Kidney (tissue), 14 donors: ENCODE measurements around the gene RXRA. TPM values are rescaled to one million over a fixed set of nuclear protein-coding genes. Genes with fewer than 3 reads are reported as not detected.

Source experiments
- DNase-seq, 5 donors: peaks; one replicate each; pipeline ENCODE4 v3.0.0-alpha.2; 2013 to 2020
- FAIRE-seq: peaks from 2 replicates; lab custom pipeline; 2012; peaks lifted over from hg19 to GRCh38; lab: Jason Lieb, UNC
- H3K27ac ChIP-seq, 2 donors: one replicate each; pipeline ENCODE4 v1.7.0; 2013; ENCODE audit warnings: low read depth in 2 of 2, low read length in 2 of 2, inconsistent platforms in 1 of 2
- H3K27me3 ChIP-seq: one replicate; pipeline ENCODE4 v1.7.1; 2013; ENCODE audit warnings: low read length, inconsistent platforms; ENCODE audit not compliant: control insufficient read depth, insufficient read depth
- H3K36me3 ChIP-seq, 3 donors: one replicate each; pipeline versions ENCODE4 v1.7.0 to v1.7.1; 2013; ENCODE audit warnings: low read length in 3 of 3, control low read depth in 1 of 3, inconsistent platforms in 1 of 3; ENCODE audit not compliant: insufficient read depth in 3 of 3, control insufficient read depth in 2 of 3
- H3K4me1 ChIP-seq, 3 donors: one replicate each; pipeline versions ENCODE4 v1.7.0 to v1.7.1; 2013; ENCODE audit warnings: low read length in 3 of 3, inconsistent platforms in 1 of 3, low read depth in 1 of 3; ENCODE audit not compliant: control insufficient read depth in 2 of 3, insufficient read depth in 2 of 3
- H3K4me3 ChIP-seq, 3 donors: one replicate each; pipeline versions ENCODE4 v1.7.0 to v1.8.1; 2013; ENCODE audit warnings: low read length in 3 of 3, control low read depth in 1 of 3, inconsistent platforms in 1 of 3
- H3K9ac ChIP-seq, 3 donors: one replicate each; pipeline versions ENCODE4 v1.7.0 to v1.7.1; 2013; ENCODE audit warnings: low read length in 3 of 3, control low read depth in 1 of 3, inconsistent platforms in 1 of 3
- H3K9me3 ChIP-seq, 3 donors: one replicate each; pipeline versions ENCODE4 v1.7.0 to v1.7.1; 2013; ENCODE audit warnings: low read length in 3 of 3, control low read depth in 1 of 3, inconsistent platforms in 1 of 3; ENCODE audit not compliant: control insufficient read depth in 2 of 3, insufficient read depth in 1 of 3
- intact Hi-C: fragments of 100-400 bp; cut with DNase I; formaldehyde crosslinking; loops from one replicate; pipeline ENCODE4 v1.11.1; 2022
- polyA plus RNA-seq: library from polyadenylated mRNA; stranded (reverse); fragments of 350-450 nt; fragmentation: Illumina TruSeq; extraction: RNeasy Lipid Tissue Mini Kit (QIAGEN cat#74804); gene quantifications from one replicate; pipeline ENCODE4 v1.2.3, GENCODE V29; 2014; ENCODE audit warnings: low read depth, low replicate concordance; ENCODE audit not compliant: insufficient read depth
- total RNA-seq: library from RNA; stranded (reverse); fragmentation: NEBNext Ultra II Directional; extraction: Animal tissue kit (Norgen Biotek cat#: 25700); gene quantifications from one replicate; pipeline ENCODE4 v1.2.1, GENCODE V29; 2021
- TF ChIP-seq, protein P1 (sequence below): IDR thresholded peaks from 3 replicates; pipeline ENCODE4 v1.5.1; 2012; ENCODE audit warnings: mild to moderate bottlenecking, moderate library complexity, borderline replicate concordance; ENCODE audit not compliant: insufficient read depth; ENCODE audit errors: extremely low read depth
- donor health status: control.
- donor health status: control.
- donor health status: control.
- donor health status: control.
- donor health status: control.
- donor health status: DM: yes; HTN: yes; CAD: no.
- donor health status: Normal renal cell carcinoma (clear cell type).

Gene RXRA
- total and polyA plus RNA-seq, 2 donors from 2014 or later, result 24.0 to 49.5 TPM

DNA sequence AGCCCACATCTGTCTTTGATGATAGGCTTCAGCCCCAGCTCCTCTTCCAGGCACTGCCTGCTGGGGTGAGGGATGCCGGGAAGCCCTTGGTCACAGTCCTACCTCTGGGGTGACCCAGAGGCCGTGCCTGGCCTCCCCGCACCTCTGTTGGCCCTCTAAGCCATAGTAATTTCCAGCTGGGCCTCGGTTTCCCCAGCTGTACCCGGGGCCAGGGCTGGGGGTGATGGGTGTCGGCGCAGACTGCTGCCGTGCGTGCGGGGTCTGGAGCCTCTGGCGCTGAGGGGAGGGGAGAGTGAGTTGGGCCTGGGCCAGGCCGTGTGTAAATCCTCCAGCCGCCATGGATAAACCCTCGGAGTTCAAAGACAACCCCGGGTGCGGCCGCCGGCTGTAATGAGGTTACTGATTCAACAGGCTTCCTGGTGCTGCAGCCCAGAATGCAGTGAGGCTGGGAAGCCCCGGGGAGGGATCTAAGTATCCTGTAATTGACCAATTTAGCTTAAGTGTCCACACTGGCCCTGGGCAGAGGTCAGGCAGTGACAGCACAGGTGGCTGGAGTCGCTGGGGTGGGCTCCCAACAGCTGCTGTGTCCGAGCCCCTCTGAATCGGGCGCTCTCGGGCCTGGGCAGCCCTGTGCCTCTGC, 7.1 kb downstream of the RXRA start:
- Histone ChIP-seq H3K9me3 (no peaks in the 10 kb centered on the region), H3K4me3 (no peak overlapping the region), H3K36me3 (no peaks in the 10 kb centered on the region), H3K27me3 (no peaks in the 10 kb centered on the region), H3K9ac (peak overlapping the region in 1 of 3 donors; percentile 34), H3K27ac (peak overlapping the region; percentile 5 to 74), H3K4me1 (peaks cover 0 to 96% (median 75%) of the 10 kb centered on the region in 3 donors)
- TF ChIP-seq, protein P1, sequence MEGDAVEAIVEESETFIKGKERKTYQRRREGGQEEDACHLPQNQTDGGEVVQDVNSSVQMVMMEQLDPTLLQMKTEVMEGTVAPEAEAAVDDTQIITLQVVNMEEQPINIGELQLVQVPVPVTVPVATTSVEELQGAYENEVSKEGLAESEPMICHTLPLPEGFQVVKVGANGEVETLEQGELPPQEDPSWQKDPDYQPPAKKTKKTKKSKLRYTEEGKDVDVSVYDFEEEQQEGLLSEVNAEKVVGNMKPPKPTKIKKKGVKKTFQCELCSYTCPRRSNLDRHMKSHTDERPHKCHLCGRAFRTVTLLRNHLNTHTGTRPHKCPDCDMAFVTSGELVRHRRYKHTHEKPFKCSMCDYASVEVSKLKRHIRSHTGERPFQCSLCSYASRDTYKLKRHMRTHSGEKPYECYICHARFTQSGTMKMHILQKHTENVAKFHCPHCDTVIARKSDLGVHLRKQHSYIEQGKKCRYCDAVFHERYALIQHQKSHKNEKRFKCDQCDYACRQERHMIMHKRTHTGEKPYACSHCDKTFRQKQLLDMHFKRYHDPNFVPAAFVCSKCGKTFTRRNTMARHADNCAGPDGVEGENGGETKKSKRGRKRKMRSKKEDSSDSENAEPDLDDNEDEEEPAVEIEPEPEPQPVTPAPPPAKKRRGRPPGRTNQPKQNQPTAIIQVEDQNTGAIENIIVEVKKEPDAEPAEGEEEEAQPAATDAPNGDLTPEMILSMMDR, result no peak
- DNase-seq, result peak; percentile 76 to 89 (median 83)
- no peak for FAIRE-seq
- intact Hi-C loops, result no loop called here

DNA sequence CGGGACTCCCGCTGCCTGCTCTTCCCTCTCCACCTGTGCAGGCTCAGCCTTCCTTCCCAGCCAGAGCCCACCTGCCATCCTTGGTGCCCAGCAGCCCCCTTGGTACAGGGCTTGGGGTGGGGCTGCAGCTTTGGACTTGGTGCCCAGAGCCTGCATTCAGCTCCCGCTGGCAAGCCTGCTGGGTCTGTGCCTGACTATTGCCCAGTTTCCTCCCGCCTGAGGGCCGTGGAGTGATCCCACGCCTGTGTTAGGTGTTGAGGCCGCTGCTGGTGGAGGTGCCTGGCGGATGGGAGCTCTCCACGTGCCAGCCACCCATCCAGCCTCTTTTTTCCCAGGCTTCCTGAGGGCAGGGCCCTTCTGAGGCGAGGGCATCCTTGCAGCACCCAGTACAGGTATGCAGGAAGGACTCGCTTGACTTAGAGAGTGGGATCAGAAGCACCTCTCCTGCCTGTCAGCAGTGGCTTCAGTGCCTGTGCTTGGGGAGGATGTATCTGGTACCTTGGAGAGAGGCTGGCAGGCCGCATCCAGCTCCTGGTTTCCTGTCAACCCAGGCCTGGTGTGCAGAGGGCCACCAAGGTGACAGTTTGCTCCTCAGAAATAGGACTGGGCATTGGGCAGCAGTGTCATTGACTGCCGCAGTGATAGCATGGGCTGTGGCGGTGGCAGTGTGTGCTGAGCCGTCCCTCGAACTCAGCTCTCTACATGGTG, 7.8 kb downstream of the RXRA start:
- peak in 1 of 5 donors; percentile 66 for DNase-seq
- TF ChIP-seq, protein P1, result no peak
- no peak for FAIRE-seq
- Histone ChIP-seq H3K27ac (peak overlapping the region; percentile 5 to 74), H3K9me3 (no peaks in the 10 kb centered on the region), H3K9ac (peak overlapping the region in 1 of 3 donors; percentile 34), H3K4me3 (no peak overlapping the region), H3K27me3 (no peaks in the 10 kb centered on the region), H3K36me3 (no peaks in the 10 kb centered on the region), H3K4me1 (peaks cover 0 to 98% (median 78%) of the 10 kb centered on the region in 3 donors)
- intact Hi-C loops, result no loop called here

DNA sequence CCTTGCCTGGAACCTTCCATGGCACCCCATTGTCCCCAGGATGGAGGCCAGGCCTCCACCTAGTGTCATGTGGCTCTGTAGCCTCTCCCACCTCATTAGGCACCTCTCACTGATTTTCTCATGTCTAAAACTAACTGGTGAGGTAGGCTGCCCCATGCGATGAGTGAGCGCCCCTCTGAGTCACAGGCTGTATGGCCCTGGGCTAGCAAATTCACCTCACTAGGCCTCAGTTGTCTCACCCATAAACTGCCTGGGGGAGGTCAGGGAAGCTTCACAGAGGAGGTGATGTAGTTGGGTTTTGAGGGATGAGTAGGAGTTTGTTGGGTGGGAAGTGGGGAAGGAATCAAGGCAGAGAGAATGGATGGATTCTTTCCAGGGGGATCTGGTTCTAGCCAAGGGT, 8.8 kb downstream of the RXRA start:
- TF ChIP-seq, protein P1, result no peak
- DNase-seq, result peak in 1 of 5 donors; percentile 22
- Histone ChIP-seq H3K27ac (peak overlapping the region in 1 of 2 donors; percentile 63), H3K9ac (no peak overlapping the region), H3K36me3 (no peaks in the 10 kb centered on the region), H3K27me3 (no peaks in the 10 kb centered on the region), H3K4me3 (no peak overlapping the region), H3K4me1 (peaks cover 7 to 98% (median 78%) of the 10 kb centered on the region in 3 donors), H3K9me3 (no peaks in the 10 kb centered on the region)
- no peak for FAIRE-seq
- intact Hi-C loops, result no loop called here
